C4-2B (cell line): ENCODE measurements around the gene SCG2.

ENCODE experiments used
- H3K27ac ChIP-seq: fragments of 450-650 bp; 2 replicates; pipeline ENCODE4 v1.5.1; 2017
- ZFX ChIP-seq: fragments of 450-650 bp; IDR thresholded peaks from 2 replicates; pipeline ENCODE4 v1.6.1; 2017
- TF ChIP-seq, protein P1 (sequence below): fragments of 450-650 bp; conservative IDR thresholded peaks from 2 replicates; pipeline ENCODE4 v1.5.1; 2017; ENCODE audit warnings: mild to moderate bottlenecking

SCG2 gene

GRCh38 chr2:223601932-223602666 is at the start of gene SCG2:
TSS of gene SCG2 (minus strand) at chr2:223602361. CDS start at chr2:223599282, 3,079 bp downstream.
- no peak for TF ChIP-seq ZFX
- TF ChIP-seq, protein P1, sequence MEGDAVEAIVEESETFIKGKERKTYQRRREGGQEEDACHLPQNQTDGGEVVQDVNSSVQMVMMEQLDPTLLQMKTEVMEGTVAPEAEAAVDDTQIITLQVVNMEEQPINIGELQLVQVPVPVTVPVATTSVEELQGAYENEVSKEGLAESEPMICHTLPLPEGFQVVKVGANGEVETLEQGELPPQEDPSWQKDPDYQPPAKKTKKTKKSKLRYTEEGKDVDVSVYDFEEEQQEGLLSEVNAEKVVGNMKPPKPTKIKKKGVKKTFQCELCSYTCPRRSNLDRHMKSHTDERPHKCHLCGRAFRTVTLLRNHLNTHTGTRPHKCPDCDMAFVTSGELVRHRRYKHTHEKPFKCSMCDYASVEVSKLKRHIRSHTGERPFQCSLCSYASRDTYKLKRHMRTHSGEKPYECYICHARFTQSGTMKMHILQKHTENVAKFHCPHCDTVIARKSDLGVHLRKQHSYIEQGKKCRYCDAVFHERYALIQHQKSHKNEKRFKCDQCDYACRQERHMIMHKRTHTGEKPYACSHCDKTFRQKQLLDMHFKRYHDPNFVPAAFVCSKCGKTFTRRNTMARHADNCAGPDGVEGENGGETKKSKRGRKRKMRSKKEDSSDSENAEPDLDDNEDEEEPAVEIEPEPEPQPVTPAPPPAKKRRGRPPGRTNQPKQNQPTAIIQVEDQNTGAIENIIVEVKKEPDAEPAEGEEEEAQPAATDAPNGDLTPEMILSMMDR, result peak; percentile 15
- no peak within 1 kb of the TSS for H3K27ac ChIP-seq

GRCh38 chr2:223649554-223650533 is 47.7 kb upstream of the SCG2 start:
- no peak overlapping the region for H3K27ac ChIP-seq
- TF ChIP-seq ZFX, result no peak
- TF ChIP-seq, protein P1, result no peak

DNA sequence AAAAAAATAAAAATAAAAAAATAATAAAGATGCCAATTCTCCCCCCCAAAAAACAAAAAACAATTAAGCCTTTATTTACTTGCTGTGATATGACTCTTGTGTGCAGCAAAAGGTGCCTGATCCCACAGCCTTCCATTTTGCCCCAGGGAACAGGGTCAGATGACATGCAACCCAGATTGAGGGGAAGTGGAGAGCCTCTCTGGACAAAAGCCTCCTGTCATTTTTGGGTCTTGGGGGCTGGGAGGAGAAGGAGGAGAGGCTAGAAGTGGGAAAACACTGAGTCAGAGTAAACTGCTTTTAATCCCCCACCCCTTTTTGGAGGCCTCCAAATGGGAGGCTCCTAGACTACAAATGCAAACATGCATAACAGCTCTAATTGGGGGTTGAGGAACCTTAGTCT is 46.6 kb upstream of the SCG2 start:
- TF ChIP-seq, protein P1, result no peak
- TF ChIP-seq ZFX, result no peak

GRCh38 chr2:223647258-223647952 is 45.2 kb upstream of the SCG2 start:
- TF ChIP-seq, protein P1, result no peak
- no peak for TF ChIP-seq ZFX
- H3K27ac ChIP-seq, result no peak overlapping the region

More for the DNA sequence above, 46.6 kb upstream of the SCG2 start:
- H3K27ac ChIP-seq, result no peak overlapping the region

DNA sequence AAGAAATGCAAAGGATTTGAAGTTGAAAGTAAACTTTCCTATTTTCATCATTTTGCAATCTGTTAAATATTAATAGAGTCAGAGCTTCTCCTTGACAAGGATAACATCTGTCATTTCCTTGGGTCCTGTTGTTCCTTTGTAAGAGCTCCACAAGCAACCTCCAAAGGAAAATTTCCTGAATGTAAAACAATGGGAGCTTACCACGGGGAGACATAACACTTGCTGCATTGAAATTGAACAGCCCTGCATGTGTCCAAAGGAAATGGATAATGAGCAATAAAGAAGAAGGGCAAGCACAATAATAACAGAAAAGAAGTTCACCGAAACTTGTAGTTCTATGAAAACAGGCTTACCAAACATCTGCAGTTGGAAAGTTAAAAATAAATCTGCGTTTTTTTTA is 42.0 kb upstream of the SCG2 start:
- no peak overlapping the region for H3K27ac ChIP-seq
- no peak for TF ChIP-seq ZFX
- TF ChIP-seq, protein P1, result no peak

GRCh38 chr2:223643309-223643708 is 41.1 kb upstream of the SCG2 start:
- TF ChIP-seq ZFX, result no peak
- TF ChIP-seq, protein P1, result no peak
- H3K27ac ChIP-seq, result no peak overlapping the region
